Cardiac fibroblast (primary cell): ENCODE results near the gene LEUTX.

Source experiments
- DNase-seq, 2 donors: peaks; one replicate each; pipeline versions ENCODE4 v3.0.0 to v3.0.0-alpha.2; 2010; ENCODE audit warnings: low read depth in 2 of 2
- H3K4me3 ChIP-seq, 2 donors: replicated peaks in 1 of 2; 1 replicate in 1 of 2; 2 replicates in 1 of 2; pipeline ENCODE4 v1.5.1; 2011; ENCODE audit warnings: low read depth in 2 of 2, low read length in 2 of 2, mild to moderate bottlenecking in 2 of 2, moderate library complexity in 1 of 2
- TF ChIP-seq, protein P1 (sequence below): IDR thresholded peaks from one replicate; pipeline ENCODE4 v1.5.1; 2011; ENCODE audit warnings: low read depth, mild to moderate bottlenecking, low read length, inconsistent platforms

The LEUTX gene

DNA sequence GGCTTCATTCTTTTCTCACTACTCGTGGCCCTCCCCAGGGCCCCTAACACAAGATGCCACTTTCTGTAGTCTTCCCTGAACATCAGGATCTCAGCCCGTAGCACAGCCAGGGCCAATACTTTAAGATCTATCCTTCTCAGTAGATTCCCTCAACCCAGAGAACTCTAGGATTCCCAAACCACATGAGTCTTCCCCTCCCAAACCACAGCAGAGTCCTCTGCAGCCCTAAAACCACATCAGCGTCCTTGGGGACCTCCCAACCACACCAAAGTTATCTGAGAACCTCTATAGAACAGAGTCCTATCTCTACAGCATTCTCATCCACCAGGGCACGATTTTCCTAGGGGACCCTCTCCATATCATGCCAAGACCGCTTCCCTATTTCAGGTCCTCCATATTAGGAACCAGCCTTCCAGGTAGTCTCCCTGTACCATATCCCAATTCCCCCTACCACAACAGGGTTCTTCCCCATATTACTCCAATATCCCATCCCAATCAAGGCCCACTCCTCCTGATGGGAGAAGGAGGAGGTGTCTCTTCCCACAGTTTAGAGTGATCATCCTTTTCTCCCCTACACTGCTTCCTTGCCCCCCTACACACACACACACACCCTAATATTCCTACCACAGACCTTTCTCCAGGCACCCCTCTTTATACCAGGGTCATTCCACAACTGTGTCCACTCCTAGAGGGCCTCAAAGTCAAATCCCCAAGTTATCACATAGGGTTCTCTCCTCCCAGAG, 53.9 kb downstream of the LEUTX start:
- DNase-seq: no peak
- H3K4me3 ChIP-seq: peak overlapping the region; percentile 86 to 87
- TF ChIP-seq, protein P1, sequence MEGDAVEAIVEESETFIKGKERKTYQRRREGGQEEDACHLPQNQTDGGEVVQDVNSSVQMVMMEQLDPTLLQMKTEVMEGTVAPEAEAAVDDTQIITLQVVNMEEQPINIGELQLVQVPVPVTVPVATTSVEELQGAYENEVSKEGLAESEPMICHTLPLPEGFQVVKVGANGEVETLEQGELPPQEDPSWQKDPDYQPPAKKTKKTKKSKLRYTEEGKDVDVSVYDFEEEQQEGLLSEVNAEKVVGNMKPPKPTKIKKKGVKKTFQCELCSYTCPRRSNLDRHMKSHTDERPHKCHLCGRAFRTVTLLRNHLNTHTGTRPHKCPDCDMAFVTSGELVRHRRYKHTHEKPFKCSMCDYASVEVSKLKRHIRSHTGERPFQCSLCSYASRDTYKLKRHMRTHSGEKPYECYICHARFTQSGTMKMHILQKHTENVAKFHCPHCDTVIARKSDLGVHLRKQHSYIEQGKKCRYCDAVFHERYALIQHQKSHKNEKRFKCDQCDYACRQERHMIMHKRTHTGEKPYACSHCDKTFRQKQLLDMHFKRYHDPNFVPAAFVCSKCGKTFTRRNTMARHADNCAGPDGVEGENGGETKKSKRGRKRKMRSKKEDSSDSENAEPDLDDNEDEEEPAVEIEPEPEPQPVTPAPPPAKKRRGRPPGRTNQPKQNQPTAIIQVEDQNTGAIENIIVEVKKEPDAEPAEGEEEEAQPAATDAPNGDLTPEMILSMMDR: no peak

DNA sequence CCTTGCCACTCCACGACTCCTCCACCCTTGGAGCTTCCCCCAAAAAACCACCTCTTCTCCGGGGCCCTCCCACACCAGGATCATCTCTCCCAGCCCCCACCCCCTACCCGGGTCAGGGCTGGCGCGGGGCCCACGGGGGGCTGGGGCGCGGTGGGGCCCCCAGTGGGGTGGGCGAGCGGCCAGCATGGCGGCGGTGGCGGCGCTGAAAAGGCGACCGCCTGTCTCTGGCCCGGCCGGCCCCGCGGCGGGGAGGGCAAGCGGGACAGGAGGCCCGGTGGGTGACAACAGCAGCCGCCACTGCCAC, 54.5 kb downstream of the LEUTX start:
- DNase-seq: no peak
- H3K4me3 ChIP-seq: peak overlapping the region; percentile 86 to 87
- TF ChIP-seq, protein P1: no peak

DNA sequence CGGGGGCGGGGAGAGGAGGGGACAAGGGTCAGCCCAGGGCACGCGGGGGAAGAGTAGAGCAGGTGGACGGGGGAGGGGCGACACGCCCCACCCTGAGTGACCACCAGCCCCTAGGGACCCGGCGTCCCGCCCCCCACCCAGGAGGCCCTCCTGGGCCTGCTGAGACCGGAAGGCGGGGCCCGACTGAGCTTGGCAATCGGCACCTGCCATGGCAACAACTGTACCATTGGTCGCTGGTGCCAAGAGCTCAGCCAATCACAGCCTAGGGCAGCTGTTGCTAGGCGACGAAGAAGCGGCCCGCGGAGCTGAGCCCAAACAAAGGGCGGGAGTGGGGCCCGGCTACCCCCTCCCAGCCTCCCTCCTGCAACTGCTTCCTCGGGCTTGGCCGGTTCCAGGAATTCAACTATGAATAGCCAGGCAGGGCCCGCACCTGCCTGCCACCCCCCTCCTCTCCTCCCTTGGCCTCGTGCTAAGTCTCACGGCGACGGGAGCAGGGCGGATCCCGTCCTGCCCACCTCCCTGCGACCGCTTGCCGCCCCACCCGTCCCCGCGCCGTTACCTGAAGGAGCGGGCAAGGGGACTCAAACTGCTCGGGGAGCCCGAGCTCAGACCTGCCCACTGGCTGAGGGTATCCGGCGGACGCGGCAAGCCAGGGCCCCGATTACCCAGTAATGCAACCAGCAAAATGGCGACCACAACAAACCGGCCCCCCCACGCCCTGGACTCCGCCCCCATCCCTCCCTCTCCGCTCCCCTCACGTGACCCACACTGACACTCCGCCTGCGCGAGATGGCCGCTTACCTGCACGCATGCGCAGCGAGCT, 55.0 kb downstream of the LEUTX start, which contains the start of gene DYRK1B:
TSS of gene DYRK1B (minus strand) at position 699 of the 823 bp plus-strand sequence. CDS start 2,295 bp downstream, outside the sequence.
- peak; percentile 98 to 99 for DNase-seq
- TF ChIP-seq, protein P1: no peak
- peak within 1 kb of the TSS; percentile 86 to 87 for H3K4me3 ChIP-seq

DNA sequence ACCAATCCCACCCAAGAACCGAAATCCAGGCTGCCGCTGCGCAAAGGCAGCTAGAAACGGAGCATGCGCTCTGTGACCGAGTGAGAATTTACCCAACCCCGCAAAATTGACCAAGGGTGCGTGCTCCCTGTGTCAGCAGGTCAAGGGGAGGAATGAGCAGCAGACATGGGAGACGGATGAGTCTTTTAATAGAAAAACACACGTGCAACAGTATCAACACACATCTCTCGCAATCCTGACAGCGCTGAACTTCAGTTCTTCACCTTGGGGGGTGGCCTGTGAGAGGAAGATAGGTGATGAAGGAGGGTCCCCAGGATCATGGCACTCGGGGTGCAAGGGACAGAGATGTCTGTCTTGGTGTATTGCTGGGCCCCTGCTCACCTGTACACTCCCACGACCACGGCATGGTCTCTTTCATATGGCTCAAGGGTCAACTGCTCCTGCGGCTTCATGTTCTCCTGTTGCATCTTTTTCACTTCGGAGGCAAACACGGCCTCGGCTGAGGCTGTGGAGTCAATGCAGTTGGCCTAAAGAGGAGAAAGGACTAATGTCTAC, 55.7 kb downstream of the LEUTX start:
- TF ChIP-seq, protein P1: no peak
- peak overlapping the region in 1 of 2 donors; percentile 86 for H3K4me3 ChIP-seq
- DNase-seq: no peak
